Stimulated activated CD8-positive, alpha-beta memory T cell treated with anti-CD3 and anti-CD28 coated beads, Interleukin-4, amount 100 ng/mL, for 1 hour (primary cell): ENCODE results near the gene PPP1R14C.

ENCODE experiments used
- DNase-seq, 2 donors: peaks; one replicate each; pipeline ENCODE4 v3.0.0-alpha.2; 2020; ENCODE audit warnings: low read depth in 2 of 2, low spot score in 1 of 2

Gene PPP1R14C, protein sequence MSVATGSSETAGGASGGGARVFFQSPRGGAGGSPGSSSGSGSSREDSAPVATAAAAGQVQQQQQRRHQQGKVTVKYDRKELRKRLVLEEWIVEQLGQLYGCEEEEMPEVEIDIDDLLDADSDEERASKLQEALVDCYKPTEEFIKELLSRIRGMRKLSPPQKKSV

DNA sequence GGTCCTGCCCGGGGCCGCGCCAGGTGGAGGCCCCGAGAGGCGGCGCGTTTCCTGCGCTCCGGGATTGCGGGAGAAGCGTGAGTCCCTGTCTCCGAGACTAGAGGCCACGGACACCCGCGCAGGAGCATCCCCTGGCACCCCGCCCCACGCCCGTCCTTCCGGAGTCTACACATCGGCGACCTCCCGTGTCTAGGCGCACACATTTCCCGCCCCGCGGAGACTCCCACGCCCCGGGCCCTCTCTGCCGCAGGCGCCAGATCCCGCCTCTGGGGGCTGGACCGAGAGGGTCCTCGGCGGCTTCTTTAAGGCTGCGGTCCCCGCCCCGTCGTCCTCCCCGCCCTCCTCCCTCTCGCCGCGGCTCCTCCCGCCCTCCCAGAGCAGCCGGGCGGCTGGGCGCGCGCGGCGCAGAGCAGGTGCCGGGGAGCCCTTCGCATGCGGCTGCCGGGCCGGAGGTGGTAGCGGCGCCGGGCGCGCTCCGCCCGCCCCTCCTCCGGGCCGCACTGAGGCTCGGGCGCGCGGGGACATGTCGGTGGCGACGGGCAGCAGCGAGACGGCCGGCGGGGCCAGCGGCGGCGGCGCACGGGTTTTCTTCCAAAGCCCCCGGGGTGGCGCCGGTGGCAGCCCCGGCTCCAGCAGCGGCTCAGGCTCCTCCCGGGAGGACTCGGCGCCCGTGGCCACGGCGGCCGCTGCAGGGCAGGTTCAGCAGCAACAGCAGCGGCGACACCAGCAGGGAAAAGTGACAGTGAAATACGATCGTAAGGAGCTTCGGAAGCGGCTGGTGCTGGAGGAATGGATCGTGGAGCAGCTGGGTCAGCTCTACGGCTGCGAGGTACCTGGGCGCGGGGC is at the start of gene PPP1R14C:
PPP1R14C (plus strand) TSS at position 375 of the 846 bp plus-strand sequence; CDS start at position 524, 149 bp downstream.
- no peak for DNase-seq

DNA sequence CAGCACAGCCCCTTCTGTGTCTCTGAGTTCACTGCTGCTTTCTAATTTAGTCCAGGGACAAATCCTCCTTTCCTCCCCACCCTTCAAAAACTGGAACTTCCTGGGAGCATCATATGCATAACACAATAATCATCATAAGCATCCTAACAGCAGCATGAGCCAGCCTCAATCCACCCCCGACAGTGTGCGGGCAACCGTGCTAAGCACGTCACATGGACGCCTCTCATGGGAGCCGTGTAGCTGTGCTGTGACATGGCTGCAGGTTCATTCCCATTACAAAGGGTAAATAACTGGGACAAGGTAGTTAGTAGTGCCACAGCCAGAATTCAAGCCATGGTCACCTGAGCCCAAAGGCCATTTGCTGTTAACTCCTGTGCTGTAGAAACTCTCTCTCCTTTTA is 49.4 kb upstream of the PPP1R14C start:
- DNase-seq = no peak

GRCh38 chr6:150098155-150098554 is 44.7 kb upstream of the PPP1R14C start:
- DNase-seq = no peak

DNA sequence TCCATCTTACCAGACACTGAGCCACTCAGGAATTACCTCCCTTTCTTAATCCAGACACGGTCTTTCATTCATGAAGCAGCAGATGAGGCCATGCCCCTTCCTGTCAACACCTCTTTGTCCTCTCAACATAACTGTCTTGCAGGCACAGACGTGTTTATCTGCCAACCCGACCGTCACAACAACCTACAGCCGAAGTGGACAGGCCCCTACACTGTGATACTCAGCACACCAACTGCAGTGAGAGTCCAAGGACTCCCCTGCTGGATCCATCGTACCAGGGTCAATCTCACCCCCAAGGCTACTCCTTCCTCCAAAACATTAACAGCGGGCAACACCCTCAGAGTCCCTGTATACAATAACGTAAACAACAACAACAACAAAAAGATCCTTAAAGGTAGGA is 43.3 kb upstream of the PPP1R14C start:
- DNase-seq = no peak

GRCh38 chr6:150099953-150100352 is 42.9 kb upstream of the PPP1R14C start:
- DNase-seq = no peak

DNA sequence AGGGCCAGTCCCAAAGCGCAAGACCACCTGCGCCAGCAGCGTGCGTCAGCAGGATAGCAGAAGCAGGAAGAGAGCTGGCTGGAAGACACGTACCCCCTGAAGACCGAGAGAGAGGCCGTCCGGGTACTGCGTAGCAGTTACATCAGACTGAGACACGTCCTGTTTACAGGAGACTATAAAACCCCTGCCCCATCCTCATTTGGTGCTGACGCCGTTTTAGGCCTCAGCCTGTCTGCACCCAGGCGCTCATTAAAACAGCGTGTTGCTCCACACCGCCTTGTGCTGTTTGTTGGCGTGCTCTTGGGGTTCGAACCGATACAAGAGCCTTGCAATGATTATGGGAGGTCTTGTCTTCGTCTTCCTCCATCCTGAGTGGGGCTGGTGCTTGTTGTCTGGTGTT is 42.1 kb upstream of the PPP1R14C start:
- no peak for DNase-seq

DNA sequence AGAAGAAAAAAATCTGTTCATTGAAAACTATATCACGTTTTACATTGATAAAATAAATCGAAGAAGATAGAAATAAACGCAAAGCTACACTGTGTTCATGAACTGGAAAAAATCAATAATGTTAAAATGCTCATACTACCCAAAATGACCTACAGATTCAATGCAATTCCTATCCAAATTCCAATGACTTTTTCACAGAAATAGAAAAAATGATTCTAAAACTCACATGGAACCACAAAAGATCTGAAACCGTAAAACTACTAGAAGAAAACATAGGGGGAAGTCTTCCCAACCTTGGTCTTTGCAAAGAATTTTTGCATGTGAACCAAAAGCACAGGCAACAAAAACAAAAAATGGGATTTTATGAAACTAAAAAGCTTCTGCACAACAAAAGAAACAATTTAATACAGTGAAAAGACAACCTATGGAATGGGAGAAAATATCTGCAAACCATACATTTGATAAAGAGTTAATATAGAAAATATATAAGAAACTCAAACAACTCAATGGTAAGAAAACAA is 40.0 kb upstream of the PPP1R14C start:
- no peak for DNase-seq

GRCh38 chr6:150112233-150112632 is 30.6 kb upstream of the PPP1R14C start:
- no peak for DNase-seq

GRCh38 chr6:150115769-150116168 is 27.1 kb upstream of the PPP1R14C start:
- DNase-seq = no peak

GRCh38 chr6:150116200-150116800 is 26.5 kb upstream of the PPP1R14C start:
- DNase-seq = no peak

DNA sequence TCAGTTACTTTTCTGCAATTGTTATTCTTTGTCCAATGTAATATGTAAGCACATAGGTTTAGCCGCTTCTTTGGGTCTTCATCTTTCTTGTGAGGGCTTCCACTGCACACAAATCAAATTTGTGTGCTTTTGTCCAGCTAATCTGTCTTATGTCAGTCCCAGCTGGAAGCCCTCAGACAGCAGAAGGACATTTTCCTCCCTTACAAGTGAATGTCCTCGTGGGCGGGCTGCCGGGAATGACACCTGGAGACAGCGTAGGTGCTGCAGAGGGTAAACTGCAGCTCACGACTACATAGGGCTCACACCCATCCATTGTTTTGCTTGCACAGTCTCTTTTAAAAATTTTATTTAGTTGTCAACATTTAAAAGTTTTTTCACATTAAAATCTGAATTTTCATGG is 24.6 kb upstream of the PPP1R14C start:
- no peak for DNase-seq

DNA sequence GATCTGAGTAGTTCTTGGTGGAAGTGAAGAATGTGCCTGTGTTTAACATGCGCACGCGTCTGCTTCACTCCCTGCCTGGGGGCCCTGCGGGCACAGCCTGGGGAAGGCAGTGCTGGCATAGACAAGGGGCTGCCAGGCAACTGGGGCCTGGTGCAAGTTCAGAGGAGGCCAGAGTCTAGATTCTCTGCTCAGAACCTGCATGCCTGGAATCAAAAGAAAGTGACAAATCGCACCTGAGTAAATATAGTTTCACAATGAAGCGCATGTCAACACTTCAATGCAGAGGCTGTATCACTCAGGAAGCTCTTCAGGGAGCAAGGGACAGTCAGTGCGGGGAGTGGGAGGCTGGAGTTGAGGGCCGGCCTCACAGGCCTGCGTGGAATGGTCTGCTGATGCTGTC is 24.2 kb upstream of the PPP1R14C start:
- no peak for DNase-seq

- no peak for DNase-seq
Observed at GRCh38 chr6:150119173-150119572, 23.7 kb upstream of the PPP1R14C start.

DNA sequence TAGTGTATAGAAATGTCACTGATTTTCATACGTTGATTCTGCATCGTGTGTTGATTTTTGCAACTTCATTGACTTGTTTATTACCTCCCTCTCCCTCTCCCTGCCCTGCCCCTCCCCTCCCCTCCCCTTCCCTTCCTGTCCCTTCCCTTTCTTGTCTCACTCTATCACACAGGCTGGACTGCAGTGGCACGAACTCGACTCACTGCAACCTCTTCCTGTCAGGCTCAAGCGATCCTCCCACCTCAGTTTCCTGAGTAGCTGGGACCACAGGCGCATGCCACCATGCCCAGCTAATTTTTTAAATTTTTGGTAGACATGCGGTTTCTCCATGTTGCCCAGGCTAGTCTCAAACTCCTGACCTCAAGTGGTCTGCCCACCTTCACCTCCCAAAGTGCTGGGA is 19.2 kb upstream of the PPP1R14C start:
- DNase-seq = no peak

- no peak for DNase-seq
Observed at GRCh38 chr6:150124235-150124634, 18.6 kb upstream of the PPP1R14C start.

DNA sequence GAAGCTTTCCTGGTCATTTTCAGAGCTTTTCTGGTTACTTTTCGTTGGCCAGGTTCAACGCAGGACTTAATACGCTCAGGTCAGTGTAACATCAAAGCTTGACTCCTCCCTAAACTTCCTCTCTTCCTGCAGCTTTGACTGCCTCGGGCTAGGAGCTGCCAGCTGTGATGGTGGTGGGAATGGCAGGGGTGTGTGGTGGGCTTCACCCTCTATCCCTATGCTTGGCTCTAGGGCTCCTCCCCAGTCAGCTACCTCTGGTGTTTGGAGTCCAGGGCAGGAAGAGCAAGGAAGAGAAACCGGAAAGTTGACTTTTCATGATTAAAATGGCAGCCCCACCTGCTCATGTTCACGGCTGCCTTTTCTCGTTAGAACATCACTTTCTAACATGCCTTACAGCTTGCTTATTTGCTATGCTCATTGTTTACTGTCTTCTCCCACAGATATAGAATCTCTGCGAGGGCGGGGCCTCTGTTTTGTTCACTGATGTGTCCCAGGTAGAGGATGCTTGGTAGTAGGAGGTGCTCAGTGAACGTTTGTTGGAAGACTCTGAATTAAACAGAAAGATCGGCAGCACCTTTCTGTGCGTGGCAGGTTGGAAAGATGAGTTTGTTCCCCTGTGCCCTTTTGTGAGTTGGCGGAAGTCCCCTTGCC is 16.1 kb upstream of the PPP1R14C start:
- no peak for DNase-seq

- no peak for DNase-seq
Observed at GRCh38 chr6:150128425-150128824, 14.4 kb upstream of the PPP1R14C start.

GRCh38 chr6:150129616-150130505 is 13.0 kb upstream of the PPP1R14C start:
- no peak for DNase-seq

GRCh38 chr6:150133686-150134085 is 9.2 kb upstream of the PPP1R14C start:
- no peak for DNase-seq

DNA sequence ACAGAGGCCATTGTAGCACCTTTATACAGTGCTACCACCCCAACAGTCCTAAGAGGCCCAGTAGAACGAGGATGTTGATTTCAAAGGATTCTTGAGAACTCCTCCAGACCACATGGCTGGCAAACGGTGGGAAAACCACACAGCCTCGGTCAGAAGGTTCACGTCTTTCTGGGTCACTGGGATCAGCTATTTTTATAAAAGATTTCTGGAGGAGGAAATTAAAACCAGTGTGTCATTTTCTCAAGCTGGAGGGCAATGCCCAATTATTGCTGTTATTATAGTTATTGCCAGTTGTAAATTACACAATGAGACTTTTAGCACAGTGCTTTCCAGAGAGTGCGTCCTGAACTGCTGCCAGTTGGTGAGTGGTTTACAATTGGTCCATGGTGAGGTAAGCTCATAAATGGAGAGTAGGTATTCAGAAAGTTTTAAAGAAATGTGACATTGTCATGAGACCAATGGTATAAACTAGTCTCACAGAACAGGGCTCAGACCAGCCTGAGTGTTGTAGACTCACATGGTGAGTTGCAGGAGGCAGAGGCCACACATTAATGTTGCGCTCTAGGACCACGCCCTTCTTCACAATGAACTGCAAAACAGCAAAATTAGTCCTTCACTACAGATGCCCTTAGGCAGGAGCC is 8.4 kb upstream of the PPP1R14C start:
- DNase-seq = no peak
